HG02642 (cell line): ENCODE data around the gene DIP2C.

Experiments used
- ATAC-seq: cut with Tn5 transposase; IDR thresholded peaks from one replicate; pipeline ENCODE4 v1.9.1; 2021; ENCODE audit warnings: mild to moderate bottlenecking; ENCODE audit not compliant: unreplicated experiment, poor library complexity

Gene DIP2C

DNA sequence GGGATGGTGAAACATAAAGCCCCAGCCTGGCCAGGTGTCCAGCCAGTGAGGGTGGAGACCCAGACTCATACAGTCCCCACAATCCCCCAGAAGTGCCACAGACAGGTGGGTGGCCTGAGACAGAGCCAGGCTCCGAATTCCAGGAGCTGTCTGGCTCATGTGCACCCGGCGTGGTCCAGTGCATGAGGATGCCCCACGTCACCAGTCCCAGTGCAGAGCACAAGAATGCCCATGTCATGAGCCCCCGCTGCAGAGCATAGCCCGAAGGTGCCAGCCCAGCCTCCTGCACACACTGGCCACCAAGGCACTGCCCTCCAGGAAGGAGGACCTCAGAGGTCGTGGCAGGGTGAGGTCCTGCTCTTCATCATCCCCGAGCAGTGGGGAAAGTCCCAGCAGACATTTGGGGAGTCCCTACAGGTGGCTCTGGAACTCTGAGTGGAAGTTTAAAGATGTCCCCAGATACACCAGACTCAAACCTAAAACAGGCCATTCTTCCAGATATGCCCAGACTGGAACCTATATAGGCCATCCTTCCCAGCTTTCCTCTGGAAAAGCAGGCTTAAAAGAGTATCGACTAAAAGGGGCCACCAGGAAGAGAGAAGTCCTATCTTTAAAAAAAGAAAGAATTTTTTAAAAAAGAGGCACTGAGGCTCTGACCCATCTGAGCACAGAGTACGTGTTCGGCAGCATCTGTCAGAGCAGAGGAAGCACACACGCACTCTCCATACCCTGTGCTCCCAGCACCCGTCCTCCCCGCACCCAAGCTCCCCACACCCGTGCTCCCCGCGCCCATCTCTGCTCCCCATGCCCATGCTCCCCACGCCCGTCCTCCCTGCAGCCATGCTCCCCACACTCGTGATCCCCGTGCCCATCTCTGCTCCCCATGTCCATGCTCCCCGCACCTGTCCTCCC, 11.5 kb downstream of the DIP2C start:
- no peak for ATAC-seq

DNA sequence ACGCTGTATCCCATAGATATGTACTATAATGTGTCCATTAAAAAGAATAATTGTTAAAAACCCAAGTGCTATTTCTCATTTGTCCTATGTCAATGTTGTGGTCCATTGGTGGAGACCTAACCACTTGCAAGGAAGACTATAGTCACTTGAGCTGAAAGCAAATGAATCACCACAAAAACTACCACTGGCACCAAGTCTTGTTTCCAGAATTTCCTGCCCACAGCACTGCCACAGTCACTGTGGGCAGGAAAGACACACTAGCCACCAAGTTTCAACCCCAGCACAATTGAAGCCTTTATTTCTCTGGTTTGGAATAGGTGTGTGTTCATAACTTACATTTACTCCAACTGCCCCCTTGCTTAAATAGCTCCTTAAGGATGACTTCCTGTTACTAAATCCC, 12.4 kb downstream of the DIP2C start:
- no peak for ATAC-seq

DNA sequence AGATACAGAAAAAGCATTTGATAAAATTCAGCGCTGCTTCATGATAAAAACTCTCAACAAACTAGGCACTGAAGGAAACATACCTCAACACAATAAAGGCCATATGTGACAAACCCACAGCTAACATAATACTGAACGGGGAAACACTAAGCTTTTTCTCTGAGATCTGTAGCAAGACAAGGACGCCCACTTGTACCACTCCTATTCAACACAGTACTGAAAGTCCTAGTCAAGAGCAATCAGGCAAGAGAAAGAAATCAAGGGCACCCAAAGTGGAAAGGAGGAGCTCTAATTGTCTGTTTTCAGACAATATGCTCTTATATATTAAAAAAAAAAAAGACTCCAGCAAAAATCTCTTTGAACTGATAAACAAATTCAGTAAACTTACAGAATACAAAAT, 13.3 kb downstream of the DIP2C start:
- no peak for ATAC-seq

DNA sequence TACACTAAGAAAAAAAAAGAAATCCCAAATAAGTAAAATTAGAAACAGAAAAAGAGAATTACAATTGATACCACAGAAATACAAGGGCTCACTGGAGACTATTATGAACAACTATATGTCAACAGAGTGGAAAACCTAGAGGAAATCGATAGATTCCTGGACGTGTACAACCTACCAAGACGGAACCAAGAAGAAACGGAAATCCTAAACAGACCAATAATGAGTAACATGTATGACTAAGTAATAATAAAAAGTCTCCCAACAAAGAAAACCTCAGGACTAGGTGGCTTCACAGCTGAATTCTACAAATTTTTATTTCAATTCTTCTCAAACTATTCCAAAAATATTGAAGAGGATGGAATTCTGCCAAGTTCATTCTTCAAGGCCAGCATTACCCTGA, 13.9 kb downstream of the DIP2C start:
- ATAC-seq, result no peak

DNA sequence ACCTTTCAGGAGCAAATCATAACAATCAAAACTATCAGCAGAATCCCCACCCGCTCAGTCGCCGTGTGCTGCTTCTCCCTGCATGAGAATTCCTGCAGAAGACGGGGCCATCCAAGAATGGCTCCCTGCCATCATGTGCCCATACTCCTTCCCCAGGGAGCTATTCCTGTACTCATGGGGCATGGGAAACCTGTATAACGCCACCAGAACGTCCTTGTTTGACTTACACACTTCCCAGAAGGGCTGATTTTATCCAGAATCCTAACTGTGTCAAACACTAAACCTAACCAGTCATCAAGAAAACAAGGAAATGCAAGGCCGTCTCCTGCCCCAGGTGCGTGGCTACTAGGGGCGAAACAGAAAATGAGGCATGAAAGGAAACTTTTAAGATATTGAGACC, 16.0 kb downstream of the DIP2C start:
- no peak for ATAC-seq

DNA sequence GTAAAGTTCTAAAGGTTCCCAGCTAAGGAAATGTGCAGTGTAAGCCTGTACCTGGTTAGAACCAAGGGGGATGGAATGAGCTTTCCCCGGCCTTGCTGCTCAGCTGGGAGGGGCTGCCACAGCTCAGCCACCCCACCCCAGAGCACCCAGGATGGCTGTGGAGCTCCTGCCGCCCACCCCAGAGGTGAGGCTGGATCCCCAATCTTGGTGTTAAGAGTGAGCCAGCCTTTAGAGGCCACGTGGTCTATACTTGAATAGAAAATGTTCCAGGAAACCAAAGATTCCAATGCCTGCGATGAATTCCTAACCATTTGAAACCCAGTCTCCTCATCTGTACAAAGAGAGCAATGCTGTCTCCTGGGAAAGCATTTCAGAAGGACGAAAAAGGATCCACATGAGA, 16.5 kb downstream of the DIP2C start:
- no peak for ATAC-seq

DNA sequence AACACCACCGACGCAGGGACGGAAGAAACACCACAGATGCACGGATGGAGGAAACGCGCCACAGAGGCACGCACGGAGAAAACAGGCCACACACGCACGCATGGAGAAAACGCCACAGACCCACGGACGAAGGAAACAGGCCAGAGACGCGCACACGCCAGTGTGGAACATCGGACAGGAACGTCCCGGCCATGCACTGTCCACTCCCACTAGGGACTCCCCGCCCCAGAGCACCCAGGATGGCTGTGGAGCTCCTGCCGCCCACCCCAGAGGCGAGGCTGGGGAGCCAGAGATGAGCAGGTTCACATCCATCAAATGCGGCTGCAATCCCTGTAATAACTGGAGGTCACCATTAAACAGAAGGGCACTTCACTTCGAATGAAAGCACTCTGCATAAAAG, 17.3 kb downstream of the DIP2C start:
- ATAC-seq, result no peak

DNA sequence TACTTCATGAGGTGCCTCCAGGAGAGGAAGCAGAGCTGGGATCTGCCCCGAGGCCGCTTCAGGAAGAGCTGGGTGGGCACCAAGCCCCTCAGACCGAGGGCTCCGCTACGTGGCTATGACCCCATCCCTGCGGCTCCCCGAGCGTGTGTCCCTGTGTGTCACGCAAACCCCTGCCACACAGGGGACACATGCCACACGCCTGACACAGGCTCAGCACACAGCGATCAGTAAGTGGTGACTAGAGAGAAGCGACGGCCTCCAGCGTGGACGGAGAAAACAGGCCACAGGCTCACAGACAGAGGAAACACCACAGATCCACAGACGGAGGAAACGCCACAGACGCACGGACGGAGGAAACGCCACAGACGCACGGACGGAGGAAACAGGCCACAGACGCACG, 18.5 kb downstream of the DIP2C start:
- ATAC-seq, result no peak

DNA sequence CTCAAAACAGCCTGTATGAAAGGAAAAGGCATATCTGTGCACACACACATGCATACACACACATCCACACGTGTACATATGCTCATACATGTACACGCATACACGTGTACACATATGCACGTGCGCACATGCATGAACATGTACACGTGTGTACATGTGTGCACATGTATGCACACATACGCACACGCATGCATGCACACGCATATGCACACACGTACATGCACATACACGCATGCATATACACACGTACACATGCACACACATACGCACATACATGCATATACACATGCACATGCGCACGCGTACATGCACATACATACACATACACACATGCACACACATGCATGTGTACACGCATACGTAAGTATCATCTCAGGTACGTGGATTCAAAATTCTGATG, 19.4 kb downstream of the DIP2C start:
- no peak for ATAC-seq

DNA sequence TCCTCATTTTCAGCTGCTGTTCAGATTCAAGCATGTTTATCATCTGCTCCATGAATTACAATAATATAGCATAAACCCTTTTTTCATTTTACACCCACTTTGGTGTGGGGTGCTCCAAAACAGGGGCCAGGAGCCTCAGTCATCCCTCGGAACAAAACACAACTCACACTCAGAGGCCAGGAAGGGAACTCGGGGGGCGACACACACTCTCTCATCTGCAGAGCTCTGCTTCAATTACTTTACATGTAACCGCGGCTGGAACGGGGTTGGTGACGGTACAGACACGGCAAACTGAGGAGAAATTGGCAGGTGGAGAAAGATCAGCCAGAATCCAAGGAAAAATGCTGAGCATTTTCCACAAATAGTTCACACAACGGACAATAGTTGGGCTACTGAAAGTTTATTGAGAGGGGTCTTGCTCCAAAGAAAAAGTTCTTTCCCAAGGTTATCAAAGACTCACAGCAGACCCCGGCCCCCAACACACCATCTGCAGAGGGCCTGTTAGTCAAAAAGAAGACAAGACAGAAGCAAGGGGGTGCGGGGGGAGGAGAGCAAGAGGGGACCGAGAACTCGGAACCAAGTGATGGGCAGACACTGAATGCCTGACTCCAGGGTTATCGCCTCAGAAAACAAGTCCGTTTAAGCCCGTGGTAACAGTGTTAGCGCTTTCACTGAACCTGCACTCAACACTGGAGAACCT, 20.5 kb downstream of the DIP2C start:
- ATAC-seq, result no peak

DNA sequence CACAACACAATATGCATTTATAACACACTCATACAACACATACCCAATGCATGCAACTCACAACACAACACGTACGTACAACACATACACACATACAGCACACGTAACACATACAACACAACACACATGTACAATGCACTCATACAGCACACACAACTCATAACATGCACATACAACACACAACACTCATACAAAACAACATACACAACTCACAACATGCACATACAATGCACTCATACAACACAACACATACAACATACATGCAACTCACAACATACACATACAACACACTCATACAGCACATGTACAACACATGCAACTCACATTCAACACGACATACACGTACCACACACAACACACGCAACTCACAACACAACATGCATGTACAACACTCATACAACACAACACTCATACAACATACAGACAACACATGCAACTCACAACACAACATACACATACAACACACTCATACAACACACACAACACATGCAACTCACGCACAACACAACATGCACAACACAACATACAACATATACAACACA, 21.8 kb downstream of the DIP2C start:
- ATAC-seq, result no peak

DNA sequence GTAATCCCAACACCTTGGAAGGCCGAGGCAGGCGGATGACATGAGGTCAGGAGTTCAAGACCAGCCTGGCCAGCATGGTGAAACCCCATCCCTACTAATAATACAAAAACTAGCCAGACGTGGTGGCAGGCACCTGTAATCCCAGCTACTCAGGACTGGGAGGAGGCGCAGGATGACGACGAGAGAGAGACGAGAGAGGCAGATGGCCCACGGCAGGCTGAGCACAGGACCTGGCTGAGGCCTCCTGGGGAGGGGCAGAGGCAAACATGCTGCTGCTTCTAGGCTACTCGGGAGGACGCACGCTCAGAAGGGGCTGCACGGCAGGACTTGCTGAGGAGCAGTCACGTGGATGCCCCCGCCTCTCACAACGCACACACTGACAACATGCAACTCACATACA, 22.4 kb downstream of the DIP2C start:
- no peak for ATAC-seq

DNA sequence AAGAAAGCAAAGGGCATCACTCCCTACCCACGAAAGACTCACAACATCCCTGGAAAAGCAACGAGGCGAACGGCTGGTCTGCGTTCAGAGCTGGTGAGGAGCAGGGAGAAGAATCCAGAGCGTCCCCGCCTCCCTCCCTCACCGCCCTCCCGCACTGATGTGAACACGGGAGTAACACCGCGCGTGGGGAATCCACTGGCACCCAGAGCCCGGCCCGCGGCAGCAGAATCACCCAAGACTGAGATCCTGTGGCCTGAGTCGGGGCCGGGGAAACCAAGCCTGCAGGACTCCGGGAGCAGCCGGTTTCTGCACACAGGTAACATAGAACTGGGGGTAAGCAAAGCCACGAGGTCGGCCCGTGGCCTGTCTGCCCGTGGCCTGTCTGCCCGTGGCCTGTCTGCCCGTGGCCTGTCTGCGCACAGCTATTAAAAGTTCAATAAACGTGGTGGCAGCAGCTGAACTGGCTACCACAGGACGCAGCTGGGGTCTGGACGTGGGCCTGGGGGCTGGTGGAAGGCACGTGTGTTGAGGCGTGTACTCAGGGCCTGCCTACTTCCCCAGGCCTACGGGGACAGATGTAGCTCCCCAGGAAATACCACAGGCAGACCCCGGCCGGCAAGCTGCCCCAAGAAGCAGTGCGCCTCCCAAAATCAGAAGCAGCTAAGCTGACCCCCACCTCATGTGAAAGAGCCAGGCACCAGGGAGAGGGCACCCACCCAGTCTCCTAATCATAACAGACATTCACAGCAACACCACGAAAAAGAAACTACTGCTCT, 23.0 kb downstream of the DIP2C start:
- no peak for ATAC-seq

DNA sequence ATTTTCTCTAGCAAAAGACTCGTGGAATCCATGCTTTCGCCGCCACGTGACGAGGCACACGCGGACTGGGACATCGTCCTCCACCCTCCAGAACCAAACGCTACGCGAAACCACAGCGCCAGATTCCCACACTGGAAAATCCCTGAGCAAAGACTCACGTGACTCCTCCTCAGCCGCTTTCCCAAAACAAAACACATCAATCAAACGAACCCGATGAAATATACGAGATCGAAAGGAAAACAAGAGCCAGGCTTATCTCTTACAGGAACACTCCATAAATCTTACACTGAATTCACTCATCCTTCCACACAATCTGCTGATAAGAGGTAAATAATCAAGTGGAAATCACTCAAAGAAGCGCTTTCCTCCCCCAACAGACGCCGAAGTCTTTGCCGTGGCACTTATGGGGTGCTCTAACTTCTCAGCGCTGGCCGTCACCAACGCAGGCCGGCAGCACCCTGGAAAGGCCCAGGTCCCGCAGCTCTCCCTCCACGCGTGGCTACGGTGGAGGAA, 23.8 kb downstream of the DIP2C start:
- no peak for ATAC-seq

DNA sequence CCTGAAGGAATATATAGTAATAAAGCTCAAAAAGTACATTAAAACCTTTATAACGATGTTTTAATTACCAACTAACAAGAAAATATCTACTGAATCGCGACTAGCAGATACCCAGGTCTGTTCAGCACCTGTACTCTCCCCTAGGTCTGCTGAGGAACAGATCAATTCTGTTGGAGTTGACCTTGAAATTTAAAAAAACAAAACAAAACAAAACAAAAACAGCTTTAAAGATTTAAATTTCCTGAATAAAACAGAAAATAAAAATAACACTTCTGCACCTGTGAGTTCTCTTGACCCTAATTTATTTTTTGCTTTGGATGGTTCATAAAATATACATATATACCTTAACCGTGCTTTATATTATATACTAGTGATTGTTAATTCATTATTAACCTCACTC, 24.6 kb downstream of the DIP2C start:
- no peak for ATAC-seq

DNA sequence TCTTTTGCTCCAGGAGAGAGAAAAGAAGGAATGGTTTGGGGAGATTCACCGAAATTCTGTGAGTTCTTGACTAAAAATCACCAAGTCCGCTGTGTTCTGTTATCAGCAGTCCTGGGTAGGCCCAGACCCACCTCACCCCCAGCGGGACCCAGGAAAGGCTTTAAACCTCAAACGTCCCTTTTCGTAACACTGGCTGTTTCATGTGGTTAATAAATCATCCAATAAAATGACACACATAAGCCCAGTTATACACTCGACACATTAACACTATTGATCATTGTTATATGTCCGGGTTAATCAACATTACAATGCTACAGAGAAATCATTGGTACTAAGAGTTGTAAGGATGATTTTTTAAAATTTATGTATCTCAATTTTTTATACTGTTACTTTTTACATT, 25.2 kb downstream of the DIP2C start:
- ATAC-seq, result no peak

DNA sequence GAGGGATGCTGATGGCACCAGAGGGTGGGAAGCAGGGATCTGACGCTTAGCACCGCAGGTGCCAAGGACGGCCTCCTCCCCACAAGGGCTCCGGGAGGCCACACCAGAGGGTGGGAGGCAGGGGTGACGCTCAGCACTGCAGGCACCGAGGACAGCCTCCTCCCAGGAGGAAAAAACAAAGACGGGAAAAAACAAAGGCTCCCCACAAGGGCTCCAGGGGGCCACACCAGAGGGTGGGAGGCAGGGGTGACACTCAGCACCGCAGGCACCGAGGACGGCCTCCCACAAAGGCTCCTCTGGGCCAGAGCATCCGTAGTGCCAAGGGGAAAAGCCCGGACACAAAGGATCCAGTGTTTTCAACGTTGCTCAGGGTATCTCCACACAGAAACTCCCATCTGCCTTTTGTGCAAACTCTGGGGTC, 25.6 kb downstream of the DIP2C start:
- no peak for ATAC-seq

DNA sequence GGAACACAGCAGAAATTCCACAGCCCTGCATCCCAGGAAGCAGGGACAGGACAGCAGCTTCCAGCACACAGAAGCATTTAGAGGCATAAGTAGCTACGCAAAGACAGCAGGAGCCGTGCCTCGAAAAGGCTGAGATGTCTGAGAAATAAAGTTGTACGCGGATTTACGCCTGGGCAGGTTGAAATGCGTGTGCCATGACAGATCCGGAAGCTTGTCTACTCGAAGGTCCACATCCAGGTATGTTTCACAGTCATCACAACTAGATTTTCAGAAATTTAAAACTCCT, 26.1 kb downstream of the DIP2C start:
- ATAC-seq, result no peak

DNA sequence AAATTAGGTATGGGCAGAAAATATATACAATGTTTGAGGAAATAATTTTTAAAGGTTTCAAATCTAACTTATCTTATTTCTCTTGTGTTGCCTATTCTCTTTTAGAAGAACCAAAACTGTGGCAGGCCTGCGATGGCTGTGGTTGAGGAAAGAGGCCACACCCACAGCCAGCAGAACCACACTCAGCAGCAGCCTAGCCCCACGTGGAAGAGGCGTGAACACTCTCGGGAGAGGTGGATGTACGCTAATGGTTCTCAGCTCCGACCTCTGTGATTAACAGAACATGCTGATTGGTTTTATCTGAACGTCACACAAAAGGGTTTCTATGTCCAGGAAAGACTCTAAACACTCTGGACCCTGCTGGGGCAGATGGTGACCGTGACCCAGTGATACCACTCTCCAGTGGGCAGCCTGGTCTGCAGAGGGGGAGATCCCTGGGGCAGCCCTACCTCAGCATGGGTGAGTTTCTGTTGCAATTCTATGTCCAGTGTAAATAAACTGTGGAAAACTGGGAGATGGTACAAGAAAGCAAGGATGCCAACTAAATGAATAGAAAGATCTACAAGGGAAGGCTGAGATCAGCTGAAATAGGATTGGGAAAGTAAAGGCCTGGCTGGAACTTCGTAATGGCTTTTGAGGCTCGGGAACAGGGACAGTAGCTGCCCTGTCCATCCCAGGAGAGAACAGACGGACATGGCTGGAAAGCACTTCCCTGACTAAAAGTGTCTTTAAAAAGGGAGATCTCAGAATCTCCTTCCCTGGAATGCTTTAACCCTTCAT, 26.6 kb downstream of the DIP2C start:
- no peak for ATAC-seq

DNA sequence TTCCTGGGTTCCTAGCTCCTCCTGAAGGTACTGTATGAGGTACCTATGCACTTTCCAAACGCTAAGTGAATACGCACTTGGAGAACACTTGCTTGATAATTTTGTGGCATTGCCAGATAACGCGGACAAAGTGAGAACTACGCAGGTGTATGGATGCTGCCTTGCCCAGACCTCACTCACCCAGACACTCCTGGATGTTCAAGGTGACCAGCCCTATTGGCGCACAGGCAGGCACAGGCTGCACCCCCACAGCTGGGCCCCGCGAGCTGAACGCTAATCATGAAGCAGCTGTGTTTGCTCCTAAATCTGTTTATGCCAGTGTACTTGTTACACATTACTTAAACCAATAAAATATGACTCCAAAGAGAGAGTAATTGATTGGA, 27.3 kb downstream of the DIP2C start:
- no peak for ATAC-seq
